NOMO-1 (cell line): ENCODE measurements around the gene SLC25A45.
"Not testable (repeated sequence)": the region's sequence is repeated elsewhere in the genome, so short reads cannot be mapped to it uniquely, and the experiment has no call there.

Experiments
- DNase-seq, 2 experiments: peaks; one replicate each; lab custom pipeline; 2025; ENCODE audit not compliant: unreplicated experiment in 2 of 2; lab: John Stamatoyannopoulos, UW

The SLC25A45 gene

GRCh38 chr11:65363770-65364169 lies 18.7 kb downstream of the SLC25A45 start:
- DNase-seq: no peak

- DNase-seq: no peak
Observed at GRCh38 chr11:65362966-65363365, 19.5 kb downstream of the SLC25A45 start.

GRCh38 chr11:65362320-65362931 lies 20.0 kb downstream of the SLC25A45 start:
- DNase-seq: peak; percentile 66 to 76

GRCh38 chr11:65357856-65358356 lies 24.5 kb downstream of the SLC25A45 start:
- no peak for DNase-seq

- no peak for DNase-seq
Observed at GRCh38 chr11:65356394-65356972, 26.0 kb downstream of the SLC25A45 start.

GRCh38 chr11:65355776-65356393 lies 26.6 kb downstream of the SLC25A45 start:
- no peak for DNase-seq

- DNase-seq: peak; percentile 51 to 65
Observed at GRCh38 chr11:65355013-65355775, 27.3 kb downstream of the SLC25A45 start.

- DNase-seq: peak; percentile 91 to 95
Observed at GRCh38 chr11:65354265-65355012, 28.0 kb downstream of the SLC25A45 start, which contains the start of gene TIGD3. Gene TIGD3, plus strand, starts transcription at chr11:65354751. Its CDS starts 1,058 bp downstream, at chr11:65355809.

- DNase-seq: no peak
Observed at GRCh38 chr11:65353900-65354264, 28.6 kb downstream of the SLC25A45 start.

- no peak for DNase-seq
Observed at GRCh38 chr11:65353376-65353775, 29.1 kb downstream of the SLC25A45 start.

- peak in 1 of 2 experiments; percentile 60 for DNase-seq
Observed at GRCh38 chr11:65352783-65353182, 29.7 kb downstream of the SLC25A45 start.

GRCh38 chr11:65351511-65351910 lies 30.9 kb downstream of the SLC25A45 start:
- no peak for DNase-seq

GRCh38 chr11:65341856-65342255 lies 40.6 kb downstream of the SLC25A45 start:
- no peak for DNase-seq

- no peak for DNase-seq
Observed at GRCh38 chr11:65340226-65340625, 42.2 kb downstream of the SLC25A45 start.

GRCh38 chr11:65338676-65339075 lies 43.8 kb downstream of the SLC25A45 start:
- DNase-seq: no peak

- peak in 1 of 2 experiments; percentile 5 for DNase-seq
Observed at GRCh38 chr11:65334696-65335295, 47.6 kb downstream of the SLC25A45 start.

- DNase-seq: not testable (repeated sequence)
Observed at GRCh38 chr11:65332591-65332990, 49.9 kb downstream of the SLC25A45 start.

- DNase-seq: no peak
Observed at GRCh38 chr11:65330544-65330943, 51.9 kb downstream of the SLC25A45 start.

- DNase-seq: peak; percentile 69 to 90
Observed at GRCh38 chr11:65329944-65330403, 52.5 kb downstream of the SLC25A45 start.

GRCh38 chr11:65329478-65329877 lies 53.0 kb downstream of the SLC25A45 start:
- peak; percentile 64 to 82 for DNase-seq
